Loucy (cell line): ENCODE measurements around the gene HSF5.

Source experiments
- H2AFZ ChIP-seq: fragments of 200-600 bp; sonication (generic); 2 replicates; pipeline ENCODE4 v1.6.0; 2016; ENCODE audit warnings: antibody characterized with exemption, mild to moderate bottlenecking, low read length, moderate library complexity
- H3F3A ChIP-seq: fragments of 200-600 bp; 2 replicates; pipeline ENCODE4 v1.6.0; 2016; ENCODE audit warnings: antibody characterized with exemption, low read depth, mild to moderate bottlenecking
- H3K27me3 ChIP-seq: fragments of 200-600 bp; sonication (generic); 2 replicates; pipeline ENCODE4 v1.6.1; 2014; ENCODE audit warnings: low read length, mild to moderate bottlenecking; ENCODE audit not compliant: insufficient read depth, poor library complexity, severe bottlenecking
- H3K36me3 ChIP-seq: fragments of 200-600 bp; sonication (generic); 2 replicates; pipeline ENCODE4 v1.6.1; 2016; ENCODE audit warnings: low read length; ENCODE audit not compliant: insufficient read depth
- H3K4me1 ChIP-seq: fragments of 200-600 bp; sonication (generic); 2 replicates; pipeline ENCODE4 v1.5.1; 2014; ENCODE audit warnings: low read length, mild to moderate bottlenecking; ENCODE audit not compliant: insufficient read depth, poor library complexity, severe bottlenecking
- H3K4me2 ChIP-seq: fragments of 200-600 bp; sonication (generic); 2 replicates; pipeline ENCODE4 v1.6.0; 2014; ENCODE audit warnings: antibody characterized with exemption, low read length, low read depth, mild to moderate bottlenecking; ENCODE audit not compliant: poor library complexity, severe bottlenecking
- H3K4me3 ChIP-seq: fragments of 200-600 bp; sonication (generic); 2 replicates; pipeline ENCODE4 v1.5.1; 2014; ENCODE audit warnings: low read length, mild to moderate bottlenecking, mixed read lengths; ENCODE audit not compliant: poor library complexity, severe bottlenecking
- H3K79me2 ChIP-seq: fragments of 200-600 bp; sonication (generic); 2 replicates; pipeline ENCODE4 v1.6.1; 2014; ENCODE audit warnings: low read length; ENCODE audit not compliant: insufficient read depth
- H3K9ac ChIP-seq: fragments of 200-600 bp; sonication (generic); 2 replicates; pipeline ENCODE4 v1.6.0; 2014; ENCODE audit warnings: mild to moderate bottlenecking, low read depth, low read length, moderate library complexity; ENCODE audit not compliant: poor library complexity, severe bottlenecking
- H3K9me2 ChIP-seq: fragments of 200-600 bp; sonication (generic); replicated peaks from 2 replicates; pipeline ENCODE4 v1.6.1; 2016; ENCODE audit warnings: low read depth, low read length, mixed read lengths
- H3K9me3 ChIP-seq: fragments of 200-600 bp; sonication (generic); 2 replicates; pipeline ENCODE4 v1.6.1; 2014; ENCODE audit warnings: mild to moderate bottlenecking, antibody characterized with exemption, low read length, low read depth; ENCODE audit not compliant: insufficient read depth
- H4K20me1 ChIP-seq: fragments of 200-600 bp; sonication (generic); 2 replicates; pipeline ENCODE4 v1.6.0; 2014; ENCODE audit warnings: antibody characterized with exemption, low read length, mild to moderate bottlenecking; ENCODE audit not compliant: insufficient read depth, poor library complexity, severe bottlenecking
- EZH2phosphoT487 ChIP-seq: fragments of 200-600 bp; IDR thresholded peaks from 2 replicates; pipeline ENCODE4 v1.6.1; 2018; ENCODE audit warnings: antibody characterized with exemption, mild to moderate bottlenecking, moderate library complexity, borderline replicate concordance
- TF ChIP-seq, protein P1 (sequence below): fragments of 200-600 bp; sonication (generic); conservative IDR thresholded peaks from 2 replicates; pipeline ENCODE4 v1.5.1; 2014; ENCODE audit warnings: mild to moderate bottlenecking, antibody characterized with exemption, low read length

The HSF5 gene

GRCh38 chr17:58382108-58382871 lies 105.9 kb downstream of the HSF5 start:
- peak overlapping the region; percentile 51 for H3K9ac ChIP-seq
- no peak for TF ChIP-seq EZH2phosphoT487
- TF ChIP-seq, protein P1, sequence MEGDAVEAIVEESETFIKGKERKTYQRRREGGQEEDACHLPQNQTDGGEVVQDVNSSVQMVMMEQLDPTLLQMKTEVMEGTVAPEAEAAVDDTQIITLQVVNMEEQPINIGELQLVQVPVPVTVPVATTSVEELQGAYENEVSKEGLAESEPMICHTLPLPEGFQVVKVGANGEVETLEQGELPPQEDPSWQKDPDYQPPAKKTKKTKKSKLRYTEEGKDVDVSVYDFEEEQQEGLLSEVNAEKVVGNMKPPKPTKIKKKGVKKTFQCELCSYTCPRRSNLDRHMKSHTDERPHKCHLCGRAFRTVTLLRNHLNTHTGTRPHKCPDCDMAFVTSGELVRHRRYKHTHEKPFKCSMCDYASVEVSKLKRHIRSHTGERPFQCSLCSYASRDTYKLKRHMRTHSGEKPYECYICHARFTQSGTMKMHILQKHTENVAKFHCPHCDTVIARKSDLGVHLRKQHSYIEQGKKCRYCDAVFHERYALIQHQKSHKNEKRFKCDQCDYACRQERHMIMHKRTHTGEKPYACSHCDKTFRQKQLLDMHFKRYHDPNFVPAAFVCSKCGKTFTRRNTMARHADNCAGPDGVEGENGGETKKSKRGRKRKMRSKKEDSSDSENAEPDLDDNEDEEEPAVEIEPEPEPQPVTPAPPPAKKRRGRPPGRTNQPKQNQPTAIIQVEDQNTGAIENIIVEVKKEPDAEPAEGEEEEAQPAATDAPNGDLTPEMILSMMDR: no peak
- peaks cover 96% of the 10 kb centered on the region for H3K79me2 ChIP-seq
- H3K27me3 ChIP-seq: no peaks in the 10 kb centered on the region
- H3K4me1 ChIP-seq: peaks cover 86% of the 10 kb centered on the region
- H3F3A ChIP-seq: no peaks in the 10 kb centered on the region
- no peaks in the 10 kb centered on the region for H4K20me1 ChIP-seq
- H3K36me3 ChIP-seq: no peaks in the 10 kb centered on the region
- no peaks in the 10 kb centered on the region for H3K9me3 ChIP-seq
- peak overlapping the region; percentile 1 for H3K4me3 ChIP-seq
- H3K9me2 ChIP-seq: no peaks in the 10 kb centered on the region
- H2AFZ ChIP-seq: no peak overlapping the region
- peak overlapping the region; percentile 36 for H3K4me2 ChIP-seq

DNA sequence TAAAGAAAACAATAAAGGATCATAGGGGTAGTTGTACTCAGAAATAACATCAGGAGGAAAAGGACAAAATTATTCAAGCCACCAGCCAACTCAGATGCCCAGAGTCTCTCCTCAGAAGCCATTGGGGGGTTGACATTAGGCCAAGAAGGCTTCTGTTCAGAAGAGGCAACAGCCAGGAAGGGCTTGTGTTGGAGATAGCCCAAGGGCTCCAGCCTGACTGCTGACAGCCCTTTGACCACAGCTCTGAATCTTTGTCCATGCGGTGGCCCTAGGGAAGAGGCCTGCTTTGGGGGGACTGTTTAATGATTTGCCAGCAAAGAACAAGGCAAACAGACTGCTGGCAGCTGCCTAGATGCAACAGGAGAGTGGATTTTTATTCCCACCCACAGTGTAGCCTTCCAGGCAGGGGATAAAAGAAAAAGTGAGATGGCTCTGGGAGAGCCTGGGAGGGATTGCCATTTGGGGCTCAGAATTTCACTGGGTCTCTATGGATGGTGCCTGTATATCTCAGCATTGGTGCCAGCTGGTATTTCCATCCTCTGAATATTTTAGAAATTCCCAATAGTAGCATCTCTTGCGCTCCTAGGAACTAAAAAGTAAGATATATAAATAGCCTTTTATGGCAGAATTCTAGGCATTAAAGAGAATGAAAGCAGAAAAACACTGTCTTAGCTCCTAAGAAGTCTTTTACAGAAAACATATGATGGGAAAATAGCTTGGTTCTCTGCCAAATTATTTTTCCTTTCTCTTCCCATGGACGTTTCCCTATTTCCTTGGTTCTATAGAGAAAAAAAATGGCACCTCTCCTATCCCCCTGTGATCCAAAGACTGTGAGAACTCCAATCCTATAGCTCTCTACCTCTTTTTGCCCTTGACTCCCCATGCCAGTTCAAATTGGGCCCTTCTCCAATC lies 106.8 kb downstream of the HSF5 start:
- no peaks in the 10 kb centered on the region for H3K9me2 ChIP-seq
- H3K79me2 ChIP-seq: peaks cover 97% of the 10 kb centered on the region
- TF ChIP-seq EZH2phosphoT487: no peak
- TF ChIP-seq, protein P1: no peak
- no peak overlapping the region for H2AFZ ChIP-seq
- H3K36me3 ChIP-seq: no peaks in the 10 kb centered on the region
- peaks cover 86% of the 10 kb centered on the region for H3K4me1 ChIP-seq
- no peak overlapping the region for H3K4me3 ChIP-seq
- H3K9ac ChIP-seq: peak overlapping the region; percentile 51
- H4K20me1 ChIP-seq: no peaks in the 10 kb centered on the region
- peak overlapping the region; percentile 36 for H3K4me2 ChIP-seq
- H3K27me3 ChIP-seq: no peaks in the 10 kb centered on the region
- no peaks in the 10 kb centered on the region for H3K9me3 ChIP-seq
- no peaks in the 10 kb centered on the region for H3F3A ChIP-seq

GRCh38 chr17:58380207-58381123 lies 107.7 kb downstream of the HSF5 start:
- Histone ChIP-seq H3K36me3 (no peaks in the 10 kb centered on the region), H3K79me2 (peaks cover 96% of the 10 kb centered on the region), H3K9me2 (no peaks in the 10 kb centered on the region), H2AFZ (no peak overlapping the region), H3K9me3 (no peaks in the 10 kb centered on the region), H3K27me3 (no peaks in the 10 kb centered on the region), H3K4me1 (peaks cover 90% of the 10 kb centered on the region), H3F3A (no peaks in the 10 kb centered on the region), H3K9ac (peak overlapping the region; percentile 51), H3K4me2 (peak overlapping the region; percentile 74), H3K4me3 (no peak overlapping the region), H4K20me1 (no peaks in the 10 kb centered on the region)
- TF ChIP-seq EZH2phosphoT487: no peak
- TF ChIP-seq, protein P1: no peak
